Osteocyte (in vitro differentiated cells): ENCODE results near the gene MYO10. TPM values are rescaled to one million over a fixed set of nuclear protein-coding genes. Genes with fewer than 3 reads are reported as not detected.
"Not testable (repeated sequence)": the region's sequence is repeated elsewhere in the genome, so short reads cannot be mapped to it uniquely, and the experiment has no call there.

Experiments used
- DNase-seq: peaks from one replicate; pipeline ENCODE4 v3.0.0; 2021; ENCODE audit warnings: mixed read lengths; ENCODE audit not compliant: unreplicated experiment; ENCODE audit errors: extremely low spot score
- H3K27ac Mint-ChIP-seq: one replicate; pipeline ENCODE4 v1.8.0; 2021; ENCODE audit warnings: mild to moderate bottlenecking, mixed read lengths; ENCODE audit not compliant: unreplicated experiment
- H3K27me3 Mint-ChIP-seq: one replicate; pipeline ENCODE4 v1.8.0; 2021; ENCODE audit warnings: mixed read lengths; ENCODE audit not compliant: unreplicated experiment
- H3K36me3 Mint-ChIP-seq: one replicate; pipeline ENCODE4 v1.8.0; 2021; ENCODE audit warnings: mixed read lengths; ENCODE audit not compliant: unreplicated experiment
- H3K4me1 Mint-ChIP-seq: one replicate; pipeline ENCODE4 v1.8.0; 2021; ENCODE audit warnings: mixed read lengths; ENCODE audit not compliant: unreplicated experiment
- H3K4me3 Mint-ChIP-seq: one replicate; pipeline ENCODE4 v1.8.0; 2021; ENCODE audit warnings: mild to moderate bottlenecking, moderate library complexity, mixed read lengths; ENCODE audit not compliant: unreplicated experiment
- H3K9me3 Mint-ChIP-seq: one replicate; pipeline ENCODE4 v1.8.0; 2021; ENCODE audit warnings: mixed read lengths; ENCODE audit not compliant: unreplicated experiment
- CTCF ChIP-seq: fragments of 200-600 bp; sonication (generic); IDR thresholded peaks from 2 replicates; pipeline ENCODE4 v1.5.0; 2021; ENCODE audit warnings: antibody characterized with exemption, mild to moderate bottlenecking, moderate library complexity
- total RNA-seq: library from RNA; stranded (reverse); gene quantifications from 2 replicates; pipeline ENCODE4 v1.2.1, GENCODE V29; 2021

MYO10 gene
- total RNA-seq, 1 donor from 2014 or later = 87.8 TPM

- Mint-ChIP-seq H3K9me3 (no peaks in the 10 kb centered on the region), H3K4me3 (no peak overlapping the region), H3K27ac (no peak overlapping the region), H3K27me3 (no peaks in the 10 kb centered on the region), H3K4me1 (peaks cover 13% of the 10 kb centered on the region), H3K36me3 (peaks cover 9% of the 10 kb centered on the region)
- DNase-seq = no peak
- no peak for TF ChIP-seq CTCF
These were observed 93.2 kb downstream of the MYO10 start for GRCh38 chr5:16842896-16843295.

- no peak for DNase-seq
- Mint-ChIP-seq H3K9me3 (no peaks in the 10 kb centered on the region), H3K4me1 (peaks cover 13% of the 10 kb centered on the region), H3K27me3 (no peaks in the 10 kb centered on the region), H3K36me3 (peaks cover 12% of the 10 kb centered on the region), H3K4me3 (no peak overlapping the region), H3K27ac (peak overlapping the region; percentile 7)
- no peak for TF ChIP-seq CTCF
These were observed 94.7 kb downstream of the MYO10 start for GRCh38 chr5:16841416-16841815.

- Mint-ChIP-seq H3K4me1 (peaks cover 13% of the 10 kb centered on the region), H3K4me3 (no peak overlapping the region), H3K27ac (no peak overlapping the region), H3K27me3 (no peaks in the 10 kb centered on the region), H3K36me3 (peaks cover 12% of the 10 kb centered on the region), H3K9me3 (no peaks in the 10 kb centered on the region)
- TF ChIP-seq CTCF = no peak
- DNase-seq = no peak
These were observed 98.8 kb downstream of the MYO10 start for GRCh38 chr5:16837305-16837704.

GRCh38 chr5:16834029-16834428, 102.1 kb downstream of the MYO10 start:
- Mint-ChIP-seq H3K27me3 (no peaks in the 10 kb centered on the region), H3K27ac (no peak overlapping the region), H3K9me3 (no peaks in the 10 kb centered on the region), H3K36me3 (peaks cover 3% of the 10 kb centered on the region), H3K4me3 (no peak overlapping the region), H3K4me1 (peaks cover 10% of the 10 kb centered on the region)
- TF ChIP-seq CTCF = no peak
- no peak for DNase-seq

GRCh38 chr5:16831326-16831725, 104.8 kb downstream of the MYO10 start:
- not testable (repeated sequence) for H3K36me3 Mint-ChIP-seq, H3K27me3 Mint-ChIP-seq, H3K4me3 Mint-ChIP-seq, H3K9me3 Mint-ChIP-seq, H3K27ac Mint-ChIP-seq, DNase-seq
- peaks cover 22% of the 10 kb centered on the region for H3K4me1 Mint-ChIP-seq

GRCh38 chr5:16827755-16828154, 108.3 kb downstream of the MYO10 start:
- no peak for TF ChIP-seq CTCF
- Mint-ChIP-seq H3K9me3 (no peaks in the 10 kb centered on the region), H3K36me3 (no peaks in the 10 kb centered on the region), H3K4me1 (peaks cover 30% of the 10 kb centered on the region), H3K4me3 (no peak overlapping the region), H3K27ac (no peak overlapping the region), H3K27me3 (no peaks in the 10 kb centered on the region)
- no peak for DNase-seq
